MCF 10A (cell line): ENCODE measurements around the gene RAB39B. TPM values are rescaled to one million over a fixed set of nuclear protein-coding genes. Genes with fewer than 3 reads are reported as not detected.

Source experiments
- BruUV-seq: library from RNA; stranded (reverse); fragments of 400-500 nt; replicated peaks from 2 replicates; lab custom pipeline; 2021; lab: Mats Ljungman, UMichigan
- CTCF ChIA-PET: fragments of 300-600 bp; sonication (Branson Sonifier 250); formaldehyde crosslinking; extraction: SDS; loops from one replicate; lab custom pipeline; 2021; ENCODE audit warnings: antibody characterized with exemption, inconsistent platforms; lab: Yijun Ruan, JAX
- POLR2A ChIA-PET: fragments of 300-600, 350-650 bp; sonication (Branson Sonifier 250); formaldehyde crosslinking; extraction: SDS; loops from one replicate; lab custom pipeline; 2020; ENCODE audit warnings: antibody characterized with exemption, inconsistent platforms; lab: Yijun Ruan, JAX
- DNase-seq: peaks from one replicate; pipeline ENCODE4 v3.0.0-alpha.2; 2018; ENCODE audit not compliant: unreplicated experiment
- H3K27ac Mint-ChIP-seq: one replicate; pipeline ENCODE4 v1.8.0; 2022; ENCODE audit warnings: mild to moderate bottlenecking, low read depth, mixed read lengths; ENCODE audit not compliant: unreplicated experiment
- H3K27me3 Mint-ChIP-seq: one replicate; pipeline ENCODE4 v1.8.0; 2022; ENCODE audit warnings: mixed read lengths; ENCODE audit not compliant: insufficient read depth, unreplicated experiment
- H3K36me3 Mint-ChIP-seq: one replicate; pipeline ENCODE4 v1.8.0; 2022; ENCODE audit warnings: mild to moderate bottlenecking, moderate library complexity, mixed read lengths; ENCODE audit not compliant: insufficient read depth, unreplicated experiment
- H3K4me1 Mint-ChIP-seq: one replicate; pipeline ENCODE4 v1.8.0; 2022; ENCODE audit warnings: mixed read lengths; ENCODE audit not compliant: insufficient read depth, unreplicated experiment
- H3K4me3 Mint-ChIP-seq: one replicate; pipeline ENCODE4 v1.8.0; 2022; ENCODE audit warnings: mild to moderate bottlenecking, moderate library complexity, mixed read lengths; ENCODE audit not compliant: unreplicated experiment
- H3K9me3 Mint-ChIP-seq: one replicate; pipeline ENCODE4 v1.8.0; 2022; ENCODE audit warnings: mixed read lengths; ENCODE audit not compliant: unreplicated experiment
- intact Hi-C: fragments of 100-400 bp; cut with micrococcal nuclease; formaldehyde crosslinking; loops from 2 replicates; pipeline ENCODE4 v1.14.1; 2022
- total RNA-seq: library from RNA; stranded (reverse); gene quantifications from 2 replicates; pipeline ENCODE4 v1.2.3, GENCODE V29; 2022
- TF ChIP-seq, protein P1 (sequence below): fragments of 200-600 bp; IDR thresholded peaks from one replicate; pipeline ENCODE4 v1.8.0; 2022; ENCODE audit warnings: antibody characterized with exemption, mild to moderate bottlenecking; ENCODE audit not compliant: unreplicated experiment

The RAB39B gene
- total RNA-seq, 1 experiment from 2014 or later: 5.0 TPM

DNA sequence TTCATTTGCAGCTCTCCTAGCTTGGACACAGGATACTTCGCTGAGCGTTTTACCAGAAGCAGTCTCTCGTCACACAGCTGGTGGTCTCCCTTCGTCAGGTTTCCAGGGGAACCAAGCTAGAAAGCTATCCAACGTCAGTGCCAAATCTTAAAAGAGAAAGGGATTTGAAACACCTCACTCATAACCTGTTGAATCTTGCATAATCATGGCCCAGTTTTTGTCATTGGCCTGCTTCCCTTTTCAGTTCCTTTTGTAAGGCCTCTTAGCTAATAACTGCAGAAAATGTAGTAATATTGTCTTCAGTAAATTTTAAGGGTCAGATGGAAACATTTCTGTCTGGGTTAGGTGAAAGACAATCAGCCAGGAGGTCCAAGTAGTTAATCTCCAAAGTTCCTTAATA is 22.0 kb downstream of the RAB39B start:
- H3K9me3 Mint-ChIP-seq: no peaks in the 10 kb centered on the region
- H3K27me3 Mint-ChIP-seq: no peaks in the 10 kb centered on the region
- peak; percentile 21 for DNase-seq
- BruUV-seq: no TSS peak
- CTCF ChIA-PET: no interaction called here
- peaks cover 21% of the 10 kb centered on the region for H3K36me3 Mint-ChIP-seq
- TF ChIP-seq, protein P1, sequence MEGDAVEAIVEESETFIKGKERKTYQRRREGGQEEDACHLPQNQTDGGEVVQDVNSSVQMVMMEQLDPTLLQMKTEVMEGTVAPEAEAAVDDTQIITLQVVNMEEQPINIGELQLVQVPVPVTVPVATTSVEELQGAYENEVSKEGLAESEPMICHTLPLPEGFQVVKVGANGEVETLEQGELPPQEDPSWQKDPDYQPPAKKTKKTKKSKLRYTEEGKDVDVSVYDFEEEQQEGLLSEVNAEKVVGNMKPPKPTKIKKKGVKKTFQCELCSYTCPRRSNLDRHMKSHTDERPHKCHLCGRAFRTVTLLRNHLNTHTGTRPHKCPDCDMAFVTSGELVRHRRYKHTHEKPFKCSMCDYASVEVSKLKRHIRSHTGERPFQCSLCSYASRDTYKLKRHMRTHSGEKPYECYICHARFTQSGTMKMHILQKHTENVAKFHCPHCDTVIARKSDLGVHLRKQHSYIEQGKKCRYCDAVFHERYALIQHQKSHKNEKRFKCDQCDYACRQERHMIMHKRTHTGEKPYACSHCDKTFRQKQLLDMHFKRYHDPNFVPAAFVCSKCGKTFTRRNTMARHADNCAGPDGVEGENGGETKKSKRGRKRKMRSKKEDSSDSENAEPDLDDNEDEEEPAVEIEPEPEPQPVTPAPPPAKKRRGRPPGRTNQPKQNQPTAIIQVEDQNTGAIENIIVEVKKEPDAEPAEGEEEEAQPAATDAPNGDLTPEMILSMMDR: no peak
- H3K4me1 Mint-ChIP-seq: no peaks in the 10 kb centered on the region
- POLR2A ChIA-PET: interaction anchor here (1.0 kb wide), 1 partner anchor 14 kb away, joined by 3 read pairs; no protein-coding TSS in a partner anchor
- intact Hi-C loops: no loop called here
- H3K4me3 Mint-ChIP-seq: no peak overlapping the region
- H3K27ac Mint-ChIP-seq: no peak overlapping the region

DNA sequence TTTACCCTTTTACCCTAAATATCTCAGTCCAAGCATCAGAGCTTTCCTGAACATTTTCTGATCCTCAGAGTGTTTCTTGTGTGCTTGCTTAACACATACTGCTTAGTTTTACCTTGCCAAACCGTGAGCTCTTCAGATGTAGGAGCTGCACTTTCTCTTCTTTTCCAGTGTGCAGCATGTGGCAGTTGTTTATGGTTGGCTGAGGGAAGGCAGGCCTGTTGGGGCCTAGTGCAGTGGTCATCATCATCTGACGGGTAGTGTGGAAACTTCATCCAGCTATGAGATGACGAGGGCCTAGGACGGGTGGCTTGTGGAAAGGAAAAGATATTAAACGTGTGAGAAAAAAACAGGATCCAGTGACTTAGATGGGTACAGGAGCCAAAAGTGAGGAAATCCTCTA is 26.6 kb downstream of the RAB39B start:
- ChIA-PET CTCF (interaction anchor here (0.7 kb wide), 1 partner anchor 144 kb away, joined by 3 read pairs; no protein-coding TSS in a partner anchor), POLR2A (no interaction called here)
- BruUV-seq: no TSS peak
- Mint-ChIP-seq H3K36me3 (peaks cover 41% of the 10 kb centered on the region), H3K9me3 (no peaks in the 10 kb centered on the region), H3K4me3 (no peak overlapping the region), H3K4me1 (no peaks in the 10 kb centered on the region), H3K27ac (peak overlapping the region; percentile 32), H3K27me3 (no peaks in the 10 kb centered on the region)
- TF ChIP-seq, protein P1: no peak
- no peak for DNase-seq
- intact Hi-C loops: no loop called here

DNA sequence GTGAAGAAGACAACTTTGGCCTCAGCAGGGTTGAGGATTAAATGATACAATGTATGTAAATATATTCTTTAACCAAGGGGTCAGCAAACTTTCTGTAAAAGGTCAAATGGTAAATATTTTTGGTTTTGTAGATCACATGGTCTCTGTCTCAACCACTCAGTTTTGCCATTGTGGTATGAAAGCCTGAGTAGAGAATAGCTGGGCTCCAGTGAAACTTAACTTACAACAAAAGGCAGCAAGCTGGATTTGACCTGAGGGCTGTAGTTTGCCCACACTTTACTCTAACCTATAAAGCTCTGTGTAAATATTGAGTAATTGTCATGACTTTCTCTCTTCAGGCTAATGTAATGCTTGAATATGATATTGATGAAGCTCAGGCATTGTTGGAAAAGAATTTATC is 28.4 kb downstream of the RAB39B start:
- Mint-ChIP-seq H3K4me1 (no peaks in the 10 kb centered on the region), H3K27ac (no peak overlapping the region), H3K36me3 (peaks cover 45% of the 10 kb centered on the region), H3K9me3 (no peaks in the 10 kb centered on the region), H3K27me3 (no peaks in the 10 kb centered on the region), H3K4me3 (no peak overlapping the region)
- intact Hi-C loops: no loop called here
- POLR2A ChIA-PET: no interaction called here
- TF ChIP-seq, protein P1: no peak
- DNase-seq: no peak
- CTCF ChIA-PET: no interaction called here
- no TSS peak for BruUV-seq

DNA sequence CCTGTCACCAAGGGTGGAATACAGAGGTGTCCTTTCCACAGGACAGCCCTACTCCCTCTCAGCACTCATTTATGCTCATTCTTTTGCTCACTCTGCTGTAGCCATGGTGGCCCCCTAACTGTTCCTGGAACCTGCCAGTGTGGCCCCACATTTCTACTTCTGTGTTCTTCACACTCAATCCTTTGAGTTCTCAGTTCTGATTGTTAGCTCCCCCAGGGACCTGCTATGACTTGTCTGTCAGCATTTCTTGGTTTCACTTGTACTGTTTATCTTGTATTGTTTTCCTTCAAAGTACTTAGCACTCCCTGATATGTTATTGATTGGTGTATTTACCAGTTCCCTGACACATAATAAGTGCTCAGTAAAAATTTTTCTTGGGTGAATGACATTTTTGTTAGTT is 33.1 kb downstream of the RAB39B start:
- no peaks in the 10 kb centered on the region for H3K9me3 Mint-ChIP-seq
- POLR2A ChIA-PET: no interaction called here

More for the DNA sequence above, 33.1 kb downstream of the RAB39B start:
- no peak for DNase-seq
- peaks cover 31% of the 10 kb centered on the region for H3K36me3 Mint-ChIP-seq
- BruUV-seq: no TSS peak
- intact Hi-C loops: no loop called here
- H3K27ac Mint-ChIP-seq: peak overlapping the region; percentile 4
- no peaks in the 10 kb centered on the region for H3K4me1 Mint-ChIP-seq
- TF ChIP-seq, protein P1: no peak
- H3K4me3 Mint-ChIP-seq: no peak overlapping the region
- no peaks in the 10 kb centered on the region for H3K27me3 Mint-ChIP-seq
- CTCF ChIA-PET: no interaction called here
